HG02642 (cell line): ENCODE measurements around the gene NPC1L1.

ENCODE experiments used
- ATAC-seq: cut with Tn5 transposase; IDR thresholded peaks from one replicate; pipeline ENCODE4 v1.9.1; 2021; ENCODE audit warnings: mild to moderate bottlenecking; ENCODE audit not compliant: unreplicated experiment, poor library complexity

Gene NPC1L1

GRCh38 chr7:44541028-44541869 is at the start of gene NPC1L1:
Gene NPC1L1, minus strand, starts transcription at chr7:44541330. Its CDS starts 71 bp downstream, at chr7:44541259.
- no peak for ATAC-seq

DNA sequence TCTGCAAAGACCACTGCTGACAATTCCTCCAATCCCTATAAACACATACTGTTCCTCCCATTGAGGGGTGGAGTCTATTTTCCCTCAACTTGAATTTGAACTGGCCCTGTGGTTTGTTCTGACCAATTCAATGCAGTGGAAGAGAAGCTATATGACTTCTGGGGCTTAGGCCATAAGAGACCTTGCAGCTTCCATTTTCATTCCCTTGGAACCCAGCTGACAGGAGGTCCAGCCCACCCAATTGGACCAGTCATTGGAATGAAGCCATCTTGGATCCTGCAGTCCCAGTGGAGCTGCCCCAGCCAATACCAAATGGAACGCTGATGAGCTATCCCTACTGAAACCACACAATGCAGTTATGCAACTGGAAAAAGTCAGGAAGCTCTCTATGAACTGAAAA is 49.8 kb upstream of the NPC1L1 start:
- ATAC-seq, result no peak

- ATAC-seq, result no peak
These were observed 46.9 kb upstream of the NPC1L1 start for GRCh38 chr7:44587843-44588711.

GRCh38 chr7:44583146-44583865 is 42.2 kb upstream of the NPC1L1 start:
- ATAC-seq, result no peak

DNA sequence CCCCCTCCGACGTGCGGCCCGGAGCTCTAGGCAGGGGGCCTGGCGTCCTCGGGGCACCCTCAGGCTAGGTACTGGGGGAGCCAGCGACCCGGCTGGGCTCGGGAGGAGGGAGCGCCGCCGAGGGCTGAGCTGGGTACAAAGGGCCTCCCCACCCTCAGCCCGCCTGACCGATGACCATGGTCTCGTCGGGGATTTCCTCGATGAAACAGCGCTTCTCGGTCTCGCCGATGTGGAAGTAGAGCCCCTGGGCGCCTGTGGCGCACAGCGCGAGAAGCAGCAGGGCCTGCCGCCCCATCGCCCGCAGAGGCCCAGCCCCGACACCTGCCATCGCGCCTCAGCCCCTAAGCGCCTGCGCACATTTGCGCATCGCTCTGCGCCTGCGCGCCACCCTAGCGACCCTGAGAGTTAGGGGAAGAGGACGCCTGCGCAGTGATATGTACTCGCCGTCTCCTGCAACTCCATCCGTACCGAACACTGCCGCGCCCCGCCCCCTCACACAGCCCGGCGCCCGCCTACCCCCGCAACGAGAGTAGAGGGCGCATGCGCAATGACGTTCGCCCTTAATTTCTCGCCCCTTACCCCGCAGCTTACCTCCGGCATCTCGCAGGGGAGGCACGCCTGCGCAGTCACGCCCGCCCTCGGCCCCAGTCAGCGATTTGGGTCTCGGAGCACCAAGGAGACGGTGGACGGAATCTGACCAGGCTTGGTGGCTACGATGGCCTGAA is 40.9 kb upstream of the NPC1L1 start, which contains the start of gene TMED4:
TSS of gene TMED4 (minus strand) at position 353 of the 725 bp plus-strand sequence. CDS start at position 328, 25 bp downstream.
- peak; percentile 91 for ATAC-seq

GRCh38 chr7:44580945-44581878 is 40.1 kb upstream of the NPC1L1 start:
- ATAC-seq, result peak; percentile 35

- ATAC-seq, result no peak
These were observed 35.1 kb upstream of the NPC1L1 start for GRCh38 chr7:44576228-44576627.

DNA sequence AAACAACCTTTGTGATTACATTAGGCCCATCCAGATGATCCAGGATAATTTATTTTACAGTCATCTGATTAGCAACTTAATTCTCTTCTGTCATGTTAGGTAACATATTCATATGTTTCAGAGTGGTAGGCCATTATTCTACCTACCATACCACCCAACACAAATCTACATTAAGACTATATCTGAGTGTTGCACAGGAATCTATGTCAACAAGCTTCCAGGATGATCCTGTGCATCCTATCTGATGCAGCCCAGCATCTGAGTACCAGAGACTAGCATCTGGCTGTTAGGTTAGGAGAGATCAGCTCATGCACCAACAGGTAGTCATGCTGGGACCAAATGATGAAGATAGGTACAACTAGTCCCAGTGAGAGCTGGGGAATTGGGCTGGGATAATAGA is 33.9 kb upstream of the NPC1L1 start:
- no peak for ATAC-seq

GRCh38 chr7:44574287-44574872 is 33.2 kb upstream of the NPC1L1 start:
- no peak for ATAC-seq

DNA sequence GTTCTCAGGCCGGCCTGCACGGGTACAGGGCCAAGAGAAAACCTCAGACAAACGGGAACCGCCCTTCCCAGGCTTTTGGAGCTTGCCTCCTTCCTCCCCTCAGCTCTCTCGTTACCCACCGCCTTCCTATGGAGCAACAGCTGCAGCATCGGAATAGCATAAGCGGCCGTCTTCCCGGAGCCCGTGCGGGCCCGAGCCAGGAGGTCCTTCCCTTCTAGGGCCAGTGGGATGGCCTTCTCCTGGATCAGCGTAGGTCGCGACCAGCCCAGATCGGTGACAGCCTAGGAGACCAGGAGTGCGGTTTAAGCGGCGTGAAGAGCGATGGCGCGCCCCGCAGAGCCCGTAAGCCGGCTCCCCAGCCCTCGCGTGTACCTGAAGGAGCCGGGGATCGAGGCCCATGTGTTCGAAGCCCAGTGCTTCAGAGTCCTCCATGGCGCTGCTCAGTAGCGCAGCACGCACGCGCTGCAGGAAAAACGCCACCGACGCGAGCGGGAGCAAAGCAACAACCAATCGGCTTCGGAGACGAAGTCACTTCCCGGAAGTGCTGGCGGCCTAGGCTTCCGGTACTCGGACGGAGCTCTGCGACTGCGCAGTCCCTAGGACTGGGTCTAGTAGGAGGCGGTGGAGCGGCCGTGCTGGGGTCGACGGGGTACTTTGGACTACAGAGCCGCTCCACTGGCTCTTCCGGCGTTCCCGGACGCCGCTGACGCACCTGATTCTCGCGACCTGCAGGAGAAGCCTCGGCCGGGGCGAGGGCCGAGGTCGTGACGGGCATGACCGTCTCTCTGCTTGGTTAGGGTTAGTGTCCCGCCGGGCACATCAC is 32.5 kb upstream of the NPC1L1 start, which contains the start of gene DDX56:
TSS of gene DDX56 (minus strand) at position 445 of the 823 bp plus-strand sequence. CDS start at position 432, 13 bp downstream.
- ATAC-seq, result peak; percentile 95

DNA sequence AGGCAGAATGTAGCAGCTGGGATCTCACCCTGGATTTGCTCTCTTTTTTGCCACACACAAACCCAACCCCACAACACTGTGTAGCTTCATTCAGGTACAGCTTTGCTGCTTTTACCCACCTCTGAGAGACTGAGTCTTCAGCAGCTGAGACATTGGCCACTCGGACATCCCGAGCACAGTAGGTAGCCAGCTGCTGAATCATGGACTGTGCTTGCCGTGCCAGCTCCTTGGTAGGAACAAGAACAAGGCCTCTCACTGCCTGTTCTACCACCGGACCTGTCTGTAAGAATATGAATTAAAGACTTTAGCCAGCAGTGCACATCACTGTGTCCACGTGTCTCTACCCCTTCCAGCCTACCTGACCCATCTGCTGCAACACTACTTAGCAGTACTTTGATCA is 31.6 kb upstream of the NPC1L1 start:
- ATAC-seq, result no peak

DNA sequence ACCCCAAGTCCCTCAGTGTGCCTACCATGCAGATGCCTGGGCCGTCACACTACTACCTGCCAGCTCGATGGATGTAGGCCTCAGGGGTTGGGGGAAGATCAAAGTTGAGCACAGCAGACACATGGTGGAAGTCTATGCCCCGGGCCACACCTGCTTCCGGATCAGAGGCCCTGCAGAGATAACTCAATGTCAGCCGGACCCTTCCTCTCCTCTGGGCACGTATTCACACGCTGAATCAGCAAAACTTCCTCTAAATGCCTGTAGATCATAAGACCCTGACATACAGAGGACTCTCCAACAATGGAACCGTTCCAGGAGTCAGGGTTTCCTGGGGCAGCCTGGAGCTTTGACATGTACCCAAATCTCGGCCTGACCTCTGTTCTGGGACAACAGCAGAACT is 28.8 kb upstream of the NPC1L1 start:
- ATAC-seq, result no peak

DNA sequence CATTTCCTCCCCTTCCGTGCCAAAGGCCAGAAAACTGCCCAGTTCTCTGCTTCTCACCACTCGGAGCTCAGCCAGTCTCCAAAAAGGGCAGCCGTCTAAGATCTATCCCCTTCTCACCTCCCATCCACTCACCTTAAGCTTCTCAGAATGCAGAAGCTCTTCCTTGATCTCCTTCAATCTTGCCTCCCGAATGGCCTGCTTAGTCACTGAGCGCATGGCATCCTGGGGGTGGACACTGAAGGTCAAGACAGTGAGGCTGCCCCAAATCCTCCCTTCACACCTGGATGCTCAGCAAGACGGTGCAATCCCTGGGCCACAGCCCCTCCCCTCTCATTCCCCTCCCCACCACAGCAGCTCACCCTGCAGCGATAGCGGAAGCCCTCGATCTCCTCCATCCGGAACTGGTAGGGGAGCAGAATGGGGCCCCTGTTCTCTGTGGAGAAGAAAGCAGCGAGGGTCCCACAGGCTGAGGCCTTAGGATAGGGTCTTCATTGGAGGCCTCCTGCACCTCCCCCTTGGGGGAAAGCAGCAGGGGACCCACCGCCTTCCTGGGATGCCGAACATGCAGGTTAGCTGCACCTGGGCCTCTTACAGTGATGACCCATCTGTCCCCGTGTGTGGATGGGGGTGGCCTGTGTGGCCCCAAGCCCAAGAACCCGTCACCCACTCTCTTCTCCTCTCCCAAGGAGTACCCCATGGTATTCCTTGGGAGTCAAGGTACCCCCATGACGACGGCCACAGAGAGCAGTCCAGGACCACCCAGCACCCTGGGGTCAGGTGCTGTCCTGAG is 27.8 kb upstream of the NPC1L1 start:
- ATAC-seq, result no peak

- ATAC-seq, result no peak
These were observed 26.8 kb upstream of the NPC1L1 start for GRCh38 chr7:44567884-44568283.

- ATAC-seq, result no peak
These were observed 25.6 kb upstream of the NPC1L1 start for GRCh38 chr7:44566680-44567079.

GRCh38 chr7:44565795-44566559 is 24.8 kb upstream of the NPC1L1 start:
- peak; percentile 30 for ATAC-seq
